HG03442 (cell line): Measurements from ENCODE around the gene TMC6.

Experiments used
- ATAC-seq: cut with Tn5 transposase; IDR thresholded peaks from one replicate; pipeline ENCODE4 v1.9.1; 2021; ENCODE audit warnings: mild to moderate bottlenecking, moderate library complexity; ENCODE audit not compliant: unreplicated experiment

TMC6 gene

GRCh38 chr17:78137392-78138203 lies 9.0 kb upstream of the TMC6 start:
- ATAC-seq = no peak

GRCh38 chr17:78135858-78136500 lies 7.4 kb upstream of the TMC6 start:
- no peak for ATAC-seq

- ATAC-seq = no peak
These were observed 6.4 kb upstream of the TMC6 start for GRCh38 chr17:78134899-78135385.

GRCh38 chr17:78133971-78134898 lies 5.7 kb upstream of the TMC6 start:
- ATAC-seq = no peak

GRCh38 chr17:78133179-78133951 lies 4.8 kb upstream of the TMC6 start:
- no peak for ATAC-seq

GRCh38 chr17:78132767-78133178 lies 4.2 kb upstream of the TMC6 start:
- ATAC-seq = no peak

GRCh38 chr17:78132084-78132676 lies 3.6 kb upstream of the TMC6 start:
- no peak for ATAC-seq

GRCh38 chr17:78131172-78132083 lies 2.9 kb upstream of the TMC6 start:
- ATAC-seq = no peak

- ATAC-seq = no peak
These were observed 2.0 kb upstream of the TMC6 start, which contains the start of gene TMC8 for GRCh38 chr17:78130437-78131101. Gene TMC8 (plus strand): TSS chr17:78130771. CDS start chr17:78131589, 818 bp downstream.

GRCh38 chr17:78130090-78130436 lies 1.5 kb upstream of the TMC6 start:
- no peak for ATAC-seq

- no peak for ATAC-seq
These were observed 965 bp upstream of the TMC6 start for GRCh38 chr17:78129351-78130089.

GRCh38 chr17:78127888-78128550 lies 536 bp downstream of the TMC6 start:
- ATAC-seq = no peak

GRCh38 chr17:78127239-78127887 lies 1.2 kb downstream of the TMC6 start:
- no peak for ATAC-seq

GRCh38 chr17:78126895-78127238 lies 1.7 kb downstream of the TMC6 start:
- ATAC-seq = no peak

GRCh38 chr17:78125976-78126894 lies 2.3 kb downstream of the TMC6 start:
- no peak for ATAC-seq
